HEK293T (cell line): ENCODE measurements around the gene TXK.

Experiments used
- BHLHE40 ChIP-seq: fragments of 450-650 bp; IDR thresholded peaks from 2 replicates; pipeline ENCODE4 v1.6.1; 2016; ENCODE audit warnings: mild to moderate bottlenecking, moderate library complexity, borderline replicate concordance
- FOXA1 ChIP-seq: fragments of 450-650 bp; IDR thresholded peaks from 2 replicates; pipeline ENCODE4 v1.6.1; 2016; ENCODE audit warnings: mild to moderate bottlenecking
- FOXK2 ChIP-seq: fragments of 450-650 bp; IDR thresholded peaks from 2 replicates; pipeline ENCODE4 v1.6.1; 2016; ENCODE audit warnings: mild to moderate bottlenecking
- SP1 ChIP-seq: fragments of 450-650 bp; IDR thresholded peaks from 2 replicates; pipeline ENCODE4 v1.6.1; 2017
- SUZ12 ChIP-seq: fragments of 450-650 bp; IDR thresholded peaks from 2 replicates; pipeline ENCODE4 v1.6.1; 2016; ENCODE audit warnings: mild to moderate bottlenecking
- TARDBP ChIP-seq: fragments of 450-650 bp; IDR thresholded peaks from 2 replicates; pipeline ENCODE4 v1.6.1; 2016
- ZNF384 ChIP-seq: fragments of 450-650 bp; IDR thresholded peaks from 2 replicates; pipeline ENCODE4 v1.6.1; 2016

DNA sequence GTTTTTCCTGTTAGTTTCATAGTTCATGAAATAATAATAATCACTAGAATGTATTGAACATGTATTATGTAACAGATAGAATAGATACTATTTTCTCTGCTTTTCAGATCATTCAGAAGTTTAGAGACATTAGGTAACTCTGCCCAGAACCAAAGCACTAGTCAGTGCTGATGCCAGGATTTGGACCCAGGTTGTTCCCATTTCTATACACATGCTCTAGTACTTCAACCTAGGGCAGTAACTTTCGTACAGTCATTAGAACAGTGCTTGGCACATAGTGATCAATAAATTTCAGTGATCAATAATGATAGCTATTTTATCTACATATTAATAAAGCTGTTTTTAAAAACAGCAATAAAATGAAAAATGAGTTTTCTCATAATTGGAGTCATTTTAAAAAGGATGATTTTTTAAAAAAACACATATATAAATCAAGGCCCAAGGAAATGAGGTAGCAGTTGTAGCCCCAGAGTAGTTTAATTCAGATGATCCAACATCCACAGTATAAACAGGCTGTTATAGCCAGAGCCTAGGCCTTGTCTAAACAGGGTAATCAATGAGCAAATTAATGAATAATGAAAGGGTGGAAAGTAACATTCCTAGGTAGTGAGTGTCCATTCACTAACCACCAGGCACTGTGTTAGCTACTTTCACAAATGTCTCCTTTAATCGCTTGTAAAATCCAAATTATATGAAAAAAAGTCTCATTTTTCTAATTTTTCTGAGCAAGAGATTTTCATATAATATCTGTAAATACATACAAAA, 25.6 kb downstream of the TXK start:
- TF ChIP-seq BHLHE40: no peak
- TF ChIP-seq TARDBP: no peak
- TF ChIP-seq SP1: no peak
- TF ChIP-seq FOXK2: no peak
- no peak for TF ChIP-seq FOXA1
- no peak for TF ChIP-seq SUZ12
- TF ChIP-seq ZNF384: no peak
